ENCODE results near the gene RORC.
"Not testable (repeated sequence)": the region's sequence is repeated elsewhere in the genome, so short reads cannot be mapped to it uniquely, and the experiment has no call there.

Gene RORC

GRCh38 chr1:151779852-151780251, 51.8 kb downstream of the RORC start:
- H3K4me3 ChIP-seq (ENCODE audit: low read depth, low read length): no peak overlapping the region
- TF ChIP-seq CTCF (IDR thresholded peaks at IDR 0.05; ENCODE audit: insufficient read depth, low read depth, low read length, missing control alignments): no peak
- no peak for DNase-seq (ENCODE audit: low read depth)

DNA sequence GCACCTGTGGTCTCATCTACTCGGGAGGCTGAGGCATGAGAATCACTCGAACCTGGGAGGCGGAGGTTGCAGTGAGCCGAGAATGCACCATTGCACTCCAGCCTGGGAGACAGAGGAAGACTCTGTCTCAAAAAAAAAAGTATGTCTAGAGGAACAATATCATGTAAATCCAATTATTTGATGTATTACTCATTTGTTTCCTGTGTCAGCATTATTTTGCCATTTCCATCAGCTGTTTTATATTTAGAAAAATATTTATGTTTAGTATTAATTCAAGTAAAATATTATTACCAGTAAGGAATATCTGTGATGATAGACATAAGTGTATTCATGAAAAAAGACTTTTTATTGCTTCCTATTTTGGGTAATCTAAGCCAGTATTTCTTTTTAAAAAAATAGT, 54.3 kb downstream of the RORC start:
- DNase-seq (ENCODE audit: low read depth): no peak
- H3K4me3 ChIP-seq (ENCODE audit: low read depth, low read length): no peak overlapping the region
- no peak for TF ChIP-seq CTCF (IDR thresholded peaks at IDR 0.05; ENCODE audit: insufficient read depth, low read depth, low read length, missing control alignments)

DNA sequence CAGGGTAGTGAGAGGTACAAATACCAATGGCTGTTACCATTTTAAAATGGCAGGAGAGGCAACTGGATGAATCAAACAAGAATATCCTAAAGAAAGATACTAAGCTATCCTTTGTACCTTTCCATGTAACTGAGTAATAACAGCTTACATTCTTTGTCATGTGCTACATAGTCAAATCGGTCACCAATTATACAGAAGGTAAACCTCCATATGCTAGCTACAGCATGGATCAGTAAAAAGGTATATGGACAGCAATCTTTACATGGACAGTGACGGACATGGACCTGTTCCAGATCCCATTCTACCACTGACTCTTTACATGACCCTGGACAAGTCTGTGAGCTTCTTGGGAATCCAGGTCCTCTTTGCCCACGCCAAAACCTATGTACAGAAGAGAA, 54.9 kb downstream of the RORC start:
- H3K4me3 ChIP-seq (ENCODE audit: low read depth, low read length): no peak overlapping the region
- TF ChIP-seq CTCF (IDR thresholded peaks at IDR 0.05; ENCODE audit: insufficient read depth, low read depth, low read length, missing control alignments): no peak
- DNase-seq (ENCODE audit: low read depth): no peak

GRCh38 chr1:151775894-151776664, 55.5 kb downstream of the RORC start:
- TF ChIP-seq CTCF (IDR thresholded peaks at IDR 0.05; ENCODE audit: insufficient read depth, low read depth, low read length, missing control alignments): no peak
- H3K4me3 ChIP-seq (ENCODE audit: low read depth, low read length): no peak overlapping the region
- no peak for DNase-seq (ENCODE audit: low read depth)

DNA sequence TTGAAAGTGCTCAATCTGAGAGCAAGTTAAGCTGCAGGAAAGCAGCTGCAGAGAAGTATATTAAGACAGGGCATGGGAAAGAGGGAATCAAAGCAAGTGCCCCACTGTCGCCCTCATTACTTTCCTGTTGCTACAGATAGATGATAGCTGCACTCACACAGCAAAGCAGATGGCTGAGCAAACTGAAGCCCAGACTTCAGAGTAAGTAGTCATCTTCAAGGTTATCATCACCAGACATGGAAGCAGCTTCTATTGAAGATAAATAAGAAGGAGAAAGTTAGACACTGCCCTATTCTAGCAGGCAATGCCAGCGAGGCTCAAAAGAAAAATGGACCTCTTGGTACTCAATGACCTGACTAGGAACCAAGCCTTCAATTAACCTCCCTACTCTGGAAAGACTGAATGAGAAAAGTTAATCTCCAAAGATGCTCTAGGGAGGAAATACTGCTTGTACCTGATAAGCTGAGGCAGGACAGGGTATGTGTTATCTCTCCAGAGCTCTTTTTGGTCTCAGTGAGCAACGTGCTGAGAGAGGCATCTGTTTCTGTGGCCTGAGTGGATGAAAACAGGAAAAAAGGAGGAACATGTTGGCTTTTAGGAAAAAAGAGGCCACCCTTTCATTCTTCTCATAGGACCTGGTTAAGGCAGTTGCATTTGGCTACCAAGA, 57.2 kb downstream of the RORC start:
- no peak overlapping the region for H3K4me3 ChIP-seq (ENCODE audit: low read depth, low read length)
- no peak for TF ChIP-seq CTCF (IDR thresholded peaks at IDR 0.05; ENCODE audit: insufficient read depth, low read depth, low read length, missing control alignments)
- no peak for DNase-seq (ENCODE audit: low read depth)

GRCh38 chr1:151773702-151774101, 57.9 kb downstream of the RORC start:
- H3K4me3 ChIP-seq (ENCODE audit: low read depth, low read length): no peak overlapping the region
- TF ChIP-seq CTCF (IDR thresholded peaks at IDR 0.05; ENCODE audit: insufficient read depth, low read depth, low read length, missing control alignments): no peak
- DNase-seq (ENCODE audit: low read depth): no peak

DNA sequence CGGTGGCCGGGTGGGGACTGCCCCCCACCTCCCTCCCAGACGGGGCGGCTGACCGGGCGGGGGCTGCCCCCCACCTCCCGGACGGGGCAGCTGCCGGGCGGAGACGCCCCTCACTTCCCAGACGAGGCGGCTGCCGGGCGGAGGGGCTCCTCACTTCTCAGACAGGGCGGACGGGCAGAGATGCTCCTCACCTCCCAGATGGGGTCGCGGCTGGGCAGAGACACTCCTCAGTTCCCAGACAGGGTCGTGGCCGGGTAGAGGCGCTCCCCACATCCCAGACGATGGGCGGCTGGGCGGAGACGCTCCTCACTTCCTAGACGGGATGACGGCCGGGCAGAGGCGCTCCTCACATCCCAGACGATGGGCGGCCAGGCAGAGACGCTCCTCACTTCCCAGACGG, 62.3 kb downstream of the RORC start:
- not testable (repeated sequence) for DNase-seq (ENCODE audit: low read depth); H3K4me3 ChIP-seq (ENCODE audit: low read depth, low read length)

DNA sequence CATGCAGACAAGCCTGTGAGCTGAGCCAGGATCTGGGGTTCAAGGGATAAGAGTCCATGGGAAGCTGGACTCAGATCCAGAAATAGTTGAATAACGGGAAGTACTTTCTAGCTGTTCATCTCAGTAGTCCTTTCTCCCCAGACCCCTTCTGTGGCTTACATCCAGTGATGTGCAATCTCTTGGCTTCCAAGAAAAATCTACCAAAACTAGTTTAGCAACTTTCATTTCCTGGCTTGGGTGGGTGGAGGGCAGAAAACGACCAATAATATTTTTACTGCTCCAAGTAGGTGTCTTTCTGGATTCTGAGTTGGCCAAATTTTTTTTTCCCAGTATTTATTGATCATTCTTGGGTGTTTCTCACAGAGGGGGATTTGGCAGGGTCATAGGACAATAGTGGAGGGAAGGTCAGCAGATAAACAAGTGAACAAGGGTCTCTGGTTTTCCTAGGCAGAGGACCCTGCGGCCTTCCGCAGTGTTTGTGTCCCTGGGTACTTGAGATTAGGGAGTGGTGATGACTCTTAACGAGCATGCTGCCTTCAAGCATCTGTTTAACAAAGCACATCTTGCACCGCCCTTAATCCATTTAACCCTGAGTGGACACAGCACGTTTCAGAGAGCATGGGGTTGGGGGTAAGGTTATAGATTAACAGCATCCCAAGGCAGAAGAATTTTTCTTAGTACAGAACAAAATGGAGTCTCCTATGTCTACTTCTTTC, 63.1 kb downstream of the RORC start:
- not testable (repeated sequence) for DNase-seq (ENCODE audit: low read depth); H3K4me3 ChIP-seq (ENCODE audit: low read depth, low read length)

Data from GM12865 (cell line).